Fibroblast of pulmonary artery (primary cell): ENCODE results near the gene SERPINA9.

Source experiments
- DNase-seq: peaks from one replicate; pipeline ENCODE4 v3.0.0-alpha.2; 2010; ENCODE audit warnings: low read depth
- H3K4me3 ChIP-seq: replicated peaks from 2 replicates; pipeline ENCODE4 v1.5.1; 2011; ENCODE audit warnings: low read depth, mild to moderate bottlenecking, control low read depth, low read length, moderate library complexity
- CTCF ChIP-seq: IDR thresholded peaks from 2 replicates; pipeline ENCODE4 v1.5.1; 2011; ENCODE audit warnings: mild to moderate bottlenecking, control low read depth, low read length, inconsistent platforms; ENCODE audit errors: missing control alignments

Gene SERPINA9

DNA sequence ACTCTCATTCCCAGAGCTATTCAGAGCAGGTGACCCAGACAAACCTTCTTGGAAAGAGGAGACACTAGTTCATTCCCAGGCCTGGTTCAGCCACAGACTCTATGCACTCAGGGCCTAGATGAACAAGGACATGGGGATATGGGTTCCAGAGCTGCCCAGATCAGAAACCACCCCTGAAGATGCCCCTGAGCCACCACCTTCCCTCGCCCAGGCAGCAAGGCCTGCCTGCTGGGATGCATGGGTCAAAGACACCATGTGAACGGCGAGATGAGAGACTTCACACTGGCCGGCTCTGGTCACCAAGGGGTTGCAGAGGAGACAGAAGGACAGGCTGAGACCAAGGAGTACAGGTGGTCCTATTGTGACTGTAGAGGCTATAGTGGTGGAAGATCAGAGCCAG is 29.2 kb upstream of the SERPINA9 start:
- DNase-seq: no peak
- no peak overlapping the region for H3K4me3 ChIP-seq
- no peak for TF ChIP-seq CTCF

DNA sequence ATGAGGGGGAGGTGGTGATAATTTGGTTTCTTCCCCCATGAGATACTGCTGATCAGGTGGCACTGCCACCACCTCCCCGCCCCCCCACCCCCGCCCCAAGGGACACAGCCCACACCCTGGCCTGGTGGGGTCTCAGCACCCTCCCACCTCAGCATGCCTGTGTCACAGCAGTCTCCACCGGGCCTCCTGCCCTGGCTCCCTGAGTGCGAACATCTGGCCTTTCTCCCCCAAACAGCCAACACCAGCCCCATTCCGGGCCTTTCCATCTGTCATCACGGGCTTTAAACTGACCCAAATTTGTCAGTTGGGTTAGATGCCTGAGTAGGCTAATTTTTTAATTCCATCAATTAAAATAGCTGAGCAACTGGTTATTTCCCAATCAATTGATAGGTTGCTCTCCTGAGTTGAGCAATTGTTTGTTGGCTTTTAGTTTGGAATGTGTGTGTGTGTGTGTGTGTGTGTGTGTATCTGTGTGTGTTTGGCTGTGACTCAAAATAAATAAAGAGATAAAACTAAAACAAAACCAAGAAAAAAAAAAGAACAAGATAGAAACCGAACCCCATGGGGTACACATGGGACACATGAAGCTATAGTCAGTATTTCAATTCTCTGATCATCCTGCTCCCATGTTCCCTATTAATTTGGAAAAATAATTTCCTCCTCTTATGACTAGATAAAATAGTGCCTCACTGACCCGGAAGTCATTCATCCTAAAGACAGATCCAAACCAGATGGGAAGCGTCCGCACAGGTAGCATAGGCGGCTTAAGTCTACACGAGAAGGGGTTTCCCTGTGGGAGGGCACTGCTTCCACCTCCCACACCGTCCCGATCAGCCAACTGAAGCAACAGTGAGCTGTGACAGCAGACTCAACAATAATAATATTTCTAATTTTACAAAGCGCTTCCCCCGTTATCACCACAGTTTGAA is 25.9 kb upstream of the SERPINA9 start:
- H3K4me3 ChIP-seq: no peak overlapping the region
- DNase-seq: no peak
- no peak for TF ChIP-seq CTCF

DNA sequence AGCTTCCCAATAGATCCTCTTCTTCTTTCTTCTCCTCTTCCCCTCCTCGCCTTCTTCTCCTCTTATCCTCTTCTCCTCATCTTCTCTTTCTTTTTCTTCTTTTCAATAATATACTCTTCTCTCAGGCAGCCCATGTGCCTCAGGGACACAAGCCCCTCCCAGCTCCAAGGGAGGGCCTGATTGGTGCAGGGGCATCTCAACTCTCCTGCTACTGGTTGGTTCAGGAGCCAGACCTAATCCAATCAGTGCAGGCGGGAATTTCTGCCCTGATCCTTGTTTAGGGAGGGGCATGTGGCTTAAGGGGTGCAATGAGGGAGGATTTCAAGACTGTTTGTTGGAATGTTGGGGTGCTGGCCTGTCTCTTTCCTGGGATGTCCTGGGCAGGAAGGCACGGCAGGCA is 24.3 kb upstream of the SERPINA9 start:
- no peak overlapping the region for H3K4me3 ChIP-seq
- TF ChIP-seq CTCF: no peak
- DNase-seq: no peak

GRCh38 chr14:94499673-94500072 is 23.7 kb upstream of the SERPINA9 start:
- no peak for DNase-seq
- H3K4me3 ChIP-seq: no peak overlapping the region
- TF ChIP-seq CTCF: no peak

GRCh38 chr14:94498215-94498614 is 22.2 kb upstream of the SERPINA9 start:
- DNase-seq: no peak
- no peak for TF ChIP-seq CTCF
- H3K4me3 ChIP-seq: no peak overlapping the region

DNA sequence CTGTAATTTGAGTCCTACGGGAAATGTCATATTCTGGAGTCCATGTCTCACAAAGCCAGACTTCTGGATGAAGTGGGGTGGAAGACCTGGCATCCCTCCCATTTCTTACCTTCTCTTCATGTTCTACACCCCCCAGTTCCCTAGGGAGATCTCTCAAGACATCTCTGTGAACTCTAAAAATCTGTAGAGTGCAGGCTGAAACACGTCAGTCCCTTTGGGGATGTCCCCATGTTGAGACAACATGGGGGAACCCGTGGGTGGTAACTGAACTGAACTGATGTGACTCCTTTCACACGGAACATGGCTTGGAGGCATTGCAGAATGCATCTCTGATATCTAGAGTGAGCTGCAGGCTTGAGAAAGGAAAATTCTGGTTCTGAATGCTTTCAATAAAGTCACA is 18.1 kb upstream of the SERPINA9 start:
- no peak for DNase-seq
- no peak overlapping the region for H3K4me3 ChIP-seq
- TF ChIP-seq CTCF: no peak

DNA sequence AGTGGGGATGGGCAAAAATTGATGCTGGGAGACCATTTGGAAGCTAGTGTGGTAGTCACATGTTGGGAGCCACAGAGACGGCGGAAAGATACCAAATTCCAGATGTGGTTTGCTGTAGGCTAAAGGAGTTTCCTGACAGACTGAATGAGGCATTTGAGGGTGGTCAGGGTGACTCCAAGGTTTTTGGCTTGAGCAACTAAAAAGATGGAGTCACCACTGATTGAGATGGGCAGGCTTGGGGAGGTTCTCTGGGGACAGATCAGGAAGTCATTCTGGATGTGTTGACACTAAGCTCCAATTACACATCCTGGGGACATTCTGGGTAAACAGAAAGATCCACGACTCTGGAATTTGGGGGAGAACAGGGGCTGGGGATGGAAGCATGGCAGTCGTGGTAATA is 15.5 kb upstream of the SERPINA9 start:
- no peak for TF ChIP-seq CTCF
- no peak for DNase-seq
- H3K4me3 ChIP-seq: no peak overlapping the region
